ENCODE results near the gene TTLL5. TPM values are rescaled to one million over a fixed set of nuclear protein-coding genes. Genes with fewer than 3 reads are reported as not detected.

TTLL5 gene
- total RNA-seq, 8 experiments from 2014 or later, result 10.7 to 35.7 (median 17.2) TPM

GRCh38 chr14:75824318-75824717 is 163.3 kb downstream of the TTLL5 start:
- Histone ChIP-seq H3K4me1 (replicated peaks in 1 of 2) (no peaks in the 10 kb centered on the region), H3K4me3 (no peak overlapping the region), H3K27ac (no peak overlapping the region)
- 67 to 100% (median 86%) methylated on average over 1 to 3 of the region's 3 CpGs for WGBS, 10 experiments
- ATAC-seq (replicated peaks in 6 of 8), result no peak
- in situ Hi-C loops (cut with MboI; ENCODE audit: low pct_unique_long_range_greater_than_20kb in 2 of 9, low sequenced_read_pairs in 9 of 9, unreplicated experiment in 9 of 9), result no loop called here

GRCh38 chr14:75825147-75825592 is 164.1 kb downstream of the TTLL5 start:
- in situ Hi-C loops (cut with MboI; ENCODE audit: low pct_unique_long_range_greater_than_20kb in 2 of 9, low sequenced_read_pairs in 9 of 9, unreplicated experiment in 9 of 9), result no loop called here
- Histone ChIP-seq H3K27ac (no peak overlapping the region), H3K4me1 (replicated peaks in 1 of 2) (no peaks in the 10 kb centered on the region), H3K4me3 (no peak overlapping the region)
- ATAC-seq (replicated peaks in 6 of 8), result no peak
- WGBS, 10 experiments, result 0 to 80% (median 67%) methylated on average over 1 to 3 of the region's 3 CpGs; no CpG with 5 or more reads in 1 of the 10 experiments

- WGBS, 10 experiments, result 81 to 100% (median 96%) methylated on average over 1 to 3 of the region's 3 CpGs; no CpG with 5 or more reads in 1 of the 10 experiments
- in situ Hi-C loops (cut with MboI; ENCODE audit: low pct_unique_long_range_greater_than_20kb in 2 of 9, low sequenced_read_pairs in 9 of 9, unreplicated experiment in 9 of 9), result no loop called here
Observed at GRCh38 chr14:75826599-75826998, 165.6 kb downstream of the TTLL5 start.

GRCh38 chr14:75827331-75827730 is 166.3 kb downstream of the TTLL5 start:
- H3K27ac ChIP-seq, result no peak overlapping the region
- WGBS, 10 experiments, result 95 to 100% (median 100%) methylated on average over 1 to 3 of the region's 3 CpGs; no CpG with 5 or more reads in 2 of the 10 experiments
- no peak overlapping the region for H3K4me3 ChIP-seq
- no peak for ATAC-seq (replicated peaks in 6 of 8)
- H3K4me1 ChIP-seq (replicated peaks in 1 of 2), result no peaks in the 10 kb centered on the region
- in situ Hi-C loops (cut with MboI; ENCODE audit: low pct_unique_long_range_greater_than_20kb in 2 of 9, low sequenced_read_pairs in 9 of 9, unreplicated experiment in 9 of 9), result no loop called here

More at GRCh38 chr14:75826599-75826998, 165.6 kb downstream of the TTLL5 start:
- Histone ChIP-seq H3K27ac (no peak overlapping the region), H3K4me3 (no peak overlapping the region), H3K4me1 (replicated peaks in 1 of 2) (no peaks in the 10 kb centered on the region)
- ATAC-seq (replicated peaks in 6 of 8), result no peak

- Histone ChIP-seq H3K4me1 (replicated peaks in 1 of 2) (no peaks in the 10 kb centered on the region), H3K4me3 (no peak overlapping the region), H3K27ac (no peak overlapping the region)
- in situ Hi-C loops (cut with MboI; ENCODE audit: low pct_unique_long_range_greater_than_20kb in 2 of 9, low sequenced_read_pairs in 9 of 9, unreplicated experiment in 9 of 9), result no loop called here
- WGBS, 10 experiments, result 79 to 100% (median 100%) methylated on average over 1 of the region's 1 CpG; no CpG with 5 or more reads in 2 of the 10 experiments
- no peak for ATAC-seq (replicated peaks in 6 of 8)
Observed at GRCh38 chr14:75829316-75829715, 168.3 kb downstream of the TTLL5 start.

- WGBS, 10 experiments, result 0 to 80% (median 20%) methylated on average over 1 to 4 of the region's 5 CpGs; no CpG with 5 or more reads in 3 of the 10 experiments
- no peaks in the 10 kb centered on the region for H3K4me1 ChIP-seq (replicated peaks in 1 of 2)
- H3K27ac ChIP-seq, result no peak overlapping the region
- in situ Hi-C loops (cut with MboI; ENCODE audit: low pct_unique_long_range_greater_than_20kb in 2 of 9, low sequenced_read_pairs in 9 of 9, unreplicated experiment in 9 of 9), result no loop called here
- ATAC-seq (replicated peaks in 6 of 8), result peak in 5 of 8 experiments; percentile 22 to 96 (median 89)
- H3K4me3 ChIP-seq, result no peak overlapping the region
Observed at GRCh38 chr14:75831455-75831854, 170.4 kb downstream of the TTLL5 start.

GRCh38 chr14:75831952-75832351 is 170.9 kb downstream of the TTLL5 start:
- WGBS, 10 experiments, result 0 to 100% (median 33%) methylated on average over 1 to 2 of the region's 3 CpGs; no CpG with 5 or more reads in 4 of the 10 experiments
- Histone ChIP-seq H3K4me3 (no peak overlapping the region), H3K4me1 (replicated peaks in 1 of 2) (no peaks in the 10 kb centered on the region), H3K27ac (no peak overlapping the region)
- in situ Hi-C loops (cut with MboI; ENCODE audit: low pct_unique_long_range_greater_than_20kb in 2 of 9, low sequenced_read_pairs in 9 of 9, unreplicated experiment in 9 of 9), result no loop called here
- peak in 3 of 8 experiments; percentile 44 to 78 (median 48) for ATAC-seq (replicated peaks in 6 of 8)

GRCh38 chr14:75832621-75833297 is 171.7 kb downstream of the TTLL5 start:
- in situ Hi-C loops (cut with MboI; ENCODE audit: low pct_unique_long_range_greater_than_20kb in 2 of 9, low sequenced_read_pairs in 9 of 9, unreplicated experiment in 9 of 9), result no loop called here

GRCh38 chr14:75833326-75834020 is 172.4 kb downstream of the TTLL5 start:
- no peak overlapping the region for H3K4me3 ChIP-seq
- WGBS, 10 experiments, result 83 to 100% (median 100%) methylated on average over 1 to 2 of the region's 2 CpGs
- H3K27ac ChIP-seq, result no peak overlapping the region
- no peak for ATAC-seq (replicated peaks in 6 of 8)
- in situ Hi-C loops (cut with MboI; ENCODE audit: low pct_unique_long_range_greater_than_20kb in 2 of 9, low sequenced_read_pairs in 9 of 9, unreplicated experiment in 9 of 9), result no loop called here
- no peaks in the 10 kb centered on the region for H3K4me1 ChIP-seq (replicated peaks in 1 of 2)

More at GRCh38 chr14:75832621-75833297, 171.7 kb downstream of the TTLL5 start:
- no peaks in the 10 kb centered on the region for H3K4me1 ChIP-seq (replicated peaks in 1 of 2)
- H3K4me3 ChIP-seq, result no peak overlapping the region
- no peak for ATAC-seq (replicated peaks in 6 of 8)
- 42 to 100% (median 84%) methylated on average over 2 to 10 of the region's 10 CpGs for WGBS, 10 experiments
- H3K27ac ChIP-seq, result no peak overlapping the region

- Histone ChIP-seq H3K4me3 (no peak overlapping the region), H3K27ac (no peak overlapping the region), H3K4me1 (replicated peaks in 1 of 2) (no peaks in the 10 kb centered on the region)
- in situ Hi-C loops (cut with MboI; ENCODE audit: low pct_unique_long_range_greater_than_20kb in 2 of 9, low sequenced_read_pairs in 9 of 9, unreplicated experiment in 9 of 9), result no loop called here
- no peak for ATAC-seq (replicated peaks in 6 of 8)
Observed at GRCh38 chr14:75835156-75835725, 174.2 kb downstream of the TTLL5 start.

- in situ Hi-C loops (cut with MboI; ENCODE audit: low pct_unique_long_range_greater_than_20kb in 2 of 9, low sequenced_read_pairs in 9 of 9, unreplicated experiment in 9 of 9), result no loop called here
- H3K4me3 ChIP-seq, result no peak overlapping the region
- 56 to 100% (median 100%) methylated on average over 1 of the region's 1 CpG; no CpG with 5 or more reads in 4 of the 10 experiments for WGBS, 10 experiments
- no peaks in the 10 kb centered on the region for H3K4me1 ChIP-seq (replicated peaks in 1 of 2)
- ATAC-seq (replicated peaks in 6 of 8), result no peak
- no peak overlapping the region for H3K27ac ChIP-seq
Observed at GRCh38 chr14:75835737-75836136, 174.7 kb downstream of the TTLL5 start.

GRCh38 chr14:75837151-75837787 is 176.2 kb downstream of the TTLL5 start:
- WGBS, 10 experiments, result 71 to 100% (median 100%) methylated on average over 1 to 3 of the region's 3 CpGs; no CpG with 5 or more reads in 3 of the 10 experiments
- Histone ChIP-seq H3K4me3 (no peak overlapping the region), H3K27ac (no peak overlapping the region), H3K4me1 (replicated peaks in 1 of 2) (no peaks in the 10 kb centered on the region)
- in situ Hi-C loops (cut with MboI; ENCODE audit: low pct_unique_long_range_greater_than_20kb in 2 of 9, low sequenced_read_pairs in 9 of 9, unreplicated experiment in 9 of 9), result no loop called here
- no peak for ATAC-seq (replicated peaks in 6 of 8)

GRCh38 chr14:75840911-75841310 is 179.9 kb downstream of the TTLL5 start:
- no peak overlapping the region for H3K27ac ChIP-seq
- WGBS, 10 experiments, result 78 to 100% (median 92%) methylated on average over 1 to 5 of the region's 5 CpGs; no CpG with 5 or more reads in 2 of the 10 experiments
- H3K4me3 ChIP-seq, result no peak overlapping the region
- ATAC-seq (replicated peaks in 6 of 8), result no peak
- in situ Hi-C loops (cut with MboI; ENCODE audit: low pct_unique_long_range_greater_than_20kb in 2 of 9, low sequenced_read_pairs in 9 of 9, unreplicated experiment in 9 of 9), result no loop called here
- H3K4me1 ChIP-seq (replicated peaks in 1 of 2), result no peaks in the 10 kb centered on the region

Data from motor neuron (in vitro differentiated cells).